GM18526 (cell line): ENCODE data around the gene SERINC5.

Experiments used
- POLR2A ChIP-seq: IDR thresholded peaks from 3 replicates; pipeline ENCODE4 v1.6.1; 2011; ENCODE audit not compliant: insufficient read length; ENCODE audit errors: extremely low read depth

The SERINC5 gene

DNA sequence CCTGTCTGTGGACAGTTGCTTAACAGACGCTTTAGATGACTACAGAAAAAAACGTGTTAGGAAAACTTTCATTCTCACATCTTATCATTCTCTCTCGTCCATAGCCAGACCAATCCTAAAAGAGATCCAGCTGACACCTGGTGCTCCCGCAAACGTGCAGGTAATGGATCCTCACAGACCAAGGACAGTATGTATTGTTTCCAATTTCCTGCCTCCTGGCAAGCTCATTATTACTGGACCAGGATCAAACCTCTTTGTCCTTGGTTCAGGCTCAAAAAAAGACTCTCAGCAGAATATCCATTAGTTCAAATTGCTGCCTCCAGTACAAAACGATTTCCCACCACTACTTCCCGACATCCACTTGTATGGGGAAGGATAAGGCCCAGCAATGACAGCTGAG lies 62.4 kb downstream of the SERINC5 start:
- no peak for TF ChIP-seq POLR2A

DNA sequence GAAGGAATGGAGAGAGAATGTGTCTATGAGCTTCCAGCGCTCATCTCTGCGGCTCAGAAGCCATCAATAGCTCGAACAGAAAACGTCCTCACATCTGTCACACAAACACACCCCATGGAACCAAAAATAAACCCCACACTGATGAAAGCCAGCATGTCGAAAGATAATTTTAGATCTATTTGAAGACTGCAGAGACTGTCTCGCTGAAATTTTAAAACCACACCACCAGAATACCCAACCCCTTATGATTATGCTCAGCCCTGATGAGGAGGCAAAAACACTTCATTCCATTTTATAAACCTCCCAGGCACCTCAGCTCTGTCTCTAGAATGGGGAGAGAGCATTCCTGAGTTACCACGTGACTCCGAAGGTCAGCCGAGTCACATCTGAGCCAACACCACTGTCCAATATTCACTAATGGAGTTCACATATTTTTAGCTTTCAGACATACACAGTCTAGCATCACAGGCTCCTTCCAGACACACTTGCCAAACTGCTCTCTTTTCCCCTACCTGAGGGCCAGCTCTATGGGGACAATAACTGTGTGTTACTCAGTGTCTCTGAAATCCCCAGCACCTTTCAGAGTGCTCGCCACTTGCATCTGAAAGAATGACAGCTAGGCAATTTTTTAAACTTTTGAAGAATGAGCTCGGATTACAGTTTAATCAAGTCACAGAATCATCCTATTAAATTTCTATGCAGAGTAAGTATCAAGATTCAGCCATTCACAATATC lies 63.2 kb downstream of the SERINC5 start:
- no peak for TF ChIP-seq POLR2A

DNA sequence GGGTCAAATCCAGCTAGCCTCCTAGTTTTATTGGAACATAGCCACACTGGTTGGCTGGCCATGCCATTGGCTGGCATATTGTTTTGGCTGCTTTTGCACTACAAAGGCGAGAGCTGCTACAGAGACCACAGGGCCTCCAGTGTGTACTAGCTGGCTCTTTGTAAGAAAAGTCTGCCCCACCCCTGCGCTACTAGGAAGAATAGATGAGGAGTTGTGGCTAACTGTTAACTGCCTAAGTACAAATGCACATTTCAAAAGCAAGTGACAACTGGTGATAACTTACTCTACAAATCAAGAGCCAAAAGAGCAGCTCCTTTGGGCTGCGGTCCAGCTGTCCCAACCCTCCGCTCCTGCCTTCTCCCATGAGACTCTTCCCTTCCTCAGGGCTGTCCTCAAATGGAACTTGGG lies 63.9 kb downstream of the SERINC5 start:
- TF ChIP-seq POLR2A = no peak

GRCh38 chr5:80191397-80191796 lies 64.5 kb downstream of the SERINC5 start:
- no peak for TF ChIP-seq POLR2A

DNA sequence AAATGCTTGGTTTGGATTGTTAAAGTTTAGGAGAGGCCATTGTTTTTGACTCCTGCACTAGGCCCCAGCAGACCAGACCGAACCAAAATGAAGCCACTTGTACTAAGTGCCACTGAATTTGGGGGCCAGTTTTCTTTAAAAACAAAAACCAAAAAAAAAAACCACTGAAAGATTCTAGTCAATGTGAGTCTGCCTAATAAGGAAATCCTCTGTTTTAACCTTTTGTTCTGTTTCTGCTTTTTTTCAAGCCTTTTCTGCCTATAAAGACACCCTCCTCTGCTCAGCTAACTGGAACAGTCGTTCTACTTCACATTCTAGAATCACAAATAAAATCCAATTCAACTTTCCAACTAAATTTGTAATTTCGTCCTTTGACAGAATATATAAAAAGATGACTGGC lies 64.9 kb downstream of the SERINC5 start:
- TF ChIP-seq POLR2A = no peak

- no peak for TF ChIP-seq POLR2A
Measured at GRCh38 chr5:80189701-80190100, 66.1 kb downstream of the SERINC5 start.

- TF ChIP-seq POLR2A = no peak
Measured at GRCh38 chr5:80189201-80189600, 66.6 kb downstream of the SERINC5 start.

DNA sequence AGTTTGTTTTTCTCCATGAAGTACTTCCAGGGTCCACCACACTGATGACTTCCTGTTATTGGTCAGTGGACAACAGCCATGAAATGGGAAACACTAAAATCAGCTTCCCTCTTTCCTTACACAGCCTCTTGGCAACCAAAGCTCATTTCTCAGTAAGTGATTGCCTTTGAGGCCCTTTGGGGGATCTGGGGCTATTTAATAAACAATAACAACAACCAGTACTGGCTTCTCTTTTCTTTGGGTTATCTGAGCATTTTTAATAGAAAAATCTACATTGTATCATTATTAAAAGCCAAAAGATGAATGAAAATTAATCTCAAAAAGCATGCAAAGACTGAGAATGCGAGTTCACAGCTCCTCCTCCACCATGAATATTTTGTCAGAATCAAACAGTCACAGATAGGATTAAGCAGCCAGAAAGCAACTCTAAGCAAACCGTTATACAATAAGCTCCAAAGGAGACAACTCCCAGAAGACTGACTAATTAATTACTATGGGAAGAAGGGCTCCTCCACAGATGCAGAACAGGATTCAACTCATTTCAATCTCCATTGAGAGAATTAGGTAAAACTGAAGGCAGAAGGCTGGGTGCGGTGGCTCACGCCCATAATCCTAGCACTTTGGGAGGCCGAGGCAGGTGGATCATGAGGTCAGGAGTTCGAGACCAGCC lies 68.3 kb downstream of the SERINC5 start:
- TF ChIP-seq POLR2A = no peak

DNA sequence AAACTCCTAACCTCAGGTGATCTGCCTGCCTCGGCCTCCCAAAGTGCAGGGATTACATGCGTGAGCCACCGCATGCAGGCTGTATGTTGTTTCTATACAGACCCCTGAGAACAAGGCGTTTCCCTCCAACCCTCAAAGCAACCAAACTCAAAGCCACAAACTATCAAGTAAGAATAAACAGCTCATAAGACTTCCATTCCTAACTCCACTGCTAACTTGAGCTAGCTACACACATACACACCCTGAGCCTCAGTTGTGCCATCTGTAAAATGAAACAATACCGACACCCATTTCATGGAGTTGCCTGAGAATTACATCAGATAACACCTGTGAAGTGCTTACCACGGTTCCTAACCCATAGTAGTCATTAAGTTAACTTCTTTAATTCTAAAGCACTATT lies 70.8 kb downstream of the SERINC5 start:
- no peak for TF ChIP-seq POLR2A

GRCh38 chr5:80184235-80185023 lies 71.4 kb downstream of the SERINC5 start:
- TF ChIP-seq POLR2A = no peak

- no peak for TF ChIP-seq POLR2A
Measured at GRCh38 chr5:80182809-80183580, 72.9 kb downstream of the SERINC5 start.

DNA sequence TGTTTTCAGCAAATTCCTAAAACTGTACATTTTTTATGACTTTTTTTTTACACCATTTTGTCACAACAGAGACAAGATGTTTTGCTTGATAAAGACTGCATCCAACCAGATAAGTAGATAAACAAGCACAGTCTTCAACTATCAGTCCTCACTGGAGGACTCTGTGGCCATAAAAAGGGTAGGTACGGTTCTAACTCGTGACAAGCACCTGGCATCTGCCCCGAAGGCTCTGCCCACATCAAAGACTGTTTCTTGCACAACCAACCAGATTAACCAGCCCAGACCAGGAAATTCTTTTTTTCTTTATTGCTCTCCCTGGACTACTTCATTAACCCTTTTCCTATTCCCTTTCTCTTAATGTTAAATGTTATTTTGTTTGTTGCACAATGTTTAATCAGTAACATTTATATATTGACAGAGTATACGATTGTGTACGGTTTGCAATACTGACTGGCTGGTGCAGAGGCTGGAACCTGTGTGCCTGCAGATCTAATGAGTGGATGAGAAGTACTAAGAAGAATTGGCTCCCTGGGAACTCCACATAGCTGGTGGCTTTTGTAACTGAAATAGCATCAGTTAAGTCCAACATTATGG lies 74.1 kb downstream of the SERINC5 start:
- TF ChIP-seq POLR2A = no peak

DNA sequence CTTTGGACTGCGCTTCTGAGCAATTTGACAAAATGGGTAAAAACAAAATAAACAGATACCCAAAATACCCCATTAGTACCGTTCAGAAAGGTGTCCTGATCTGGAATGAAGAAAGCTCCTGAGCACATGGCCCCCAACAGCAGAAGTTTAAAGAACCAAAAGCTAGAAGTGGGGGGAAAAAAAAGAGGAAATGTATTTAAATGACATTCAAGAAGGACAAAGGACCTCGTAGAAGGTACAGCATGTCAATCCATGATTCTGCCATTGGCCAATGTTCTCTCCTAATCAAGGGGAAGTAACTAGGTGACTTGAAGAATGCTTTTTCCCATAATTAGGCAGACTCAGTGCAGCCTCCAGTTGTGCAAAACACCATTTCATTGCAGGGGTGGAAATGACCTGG lies 78.6 kb downstream of the SERINC5 start:
- TF ChIP-seq POLR2A = no peak

DNA sequence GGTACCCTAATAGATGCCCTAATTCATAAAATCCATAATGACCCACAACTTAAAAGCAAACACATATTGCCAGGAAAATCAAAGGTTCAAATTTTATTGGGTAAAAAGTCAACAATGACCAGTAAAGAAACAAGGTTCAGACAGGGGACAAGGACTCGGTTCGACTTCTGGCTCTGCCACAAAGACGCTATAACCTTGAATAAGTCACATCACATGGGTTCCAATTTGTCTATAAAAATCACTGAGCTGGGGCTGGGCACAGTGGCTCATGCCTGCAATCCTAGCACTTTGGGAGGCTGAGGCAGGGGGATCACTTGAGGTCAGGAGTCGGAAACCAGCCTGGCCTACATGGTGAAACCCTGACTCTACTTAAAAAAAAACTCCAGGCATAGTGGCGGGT lies 80.5 kb downstream of the SERINC5 start:
- TF ChIP-seq POLR2A = no peak

GRCh38 chr5:80174790-80175189 lies 81.1 kb downstream of the SERINC5 start:
- no peak for TF ChIP-seq POLR2A
